ENCODE data around the gene POC1B.

DNA sequence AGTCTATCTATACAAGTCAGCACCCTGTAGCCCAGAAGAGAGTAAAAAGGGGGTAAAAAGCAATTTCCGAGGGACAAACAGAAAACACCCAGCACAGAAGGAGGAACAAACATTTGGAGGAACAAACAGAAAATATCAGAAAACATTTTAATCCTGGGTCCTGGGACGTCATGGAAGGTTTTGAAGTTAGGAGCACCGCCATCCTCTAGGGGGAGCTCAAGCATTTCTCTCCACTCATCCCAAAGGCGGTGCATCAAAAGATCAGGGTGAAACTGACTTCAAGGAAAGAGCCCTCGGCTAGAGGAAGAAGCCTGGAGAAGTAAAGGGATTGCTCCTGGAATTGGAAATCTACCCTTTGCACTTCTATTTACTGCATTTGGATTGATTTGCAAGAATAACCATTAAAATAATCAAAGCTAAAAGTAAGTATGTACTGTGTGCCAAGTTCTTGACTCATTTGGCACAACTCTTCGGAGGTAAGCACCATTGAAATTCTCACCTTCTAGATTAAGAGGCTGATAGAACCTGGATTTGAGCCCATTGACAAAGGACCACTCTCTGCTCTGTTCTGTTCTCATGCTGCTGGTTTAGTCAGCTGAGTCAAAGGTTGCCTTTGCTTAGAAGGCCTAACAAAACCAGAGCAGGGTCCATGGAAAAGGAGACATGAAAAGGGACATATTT, 17.2 kb upstream of the POC1B start:
- TF ChIP-seq, protein P1, sequence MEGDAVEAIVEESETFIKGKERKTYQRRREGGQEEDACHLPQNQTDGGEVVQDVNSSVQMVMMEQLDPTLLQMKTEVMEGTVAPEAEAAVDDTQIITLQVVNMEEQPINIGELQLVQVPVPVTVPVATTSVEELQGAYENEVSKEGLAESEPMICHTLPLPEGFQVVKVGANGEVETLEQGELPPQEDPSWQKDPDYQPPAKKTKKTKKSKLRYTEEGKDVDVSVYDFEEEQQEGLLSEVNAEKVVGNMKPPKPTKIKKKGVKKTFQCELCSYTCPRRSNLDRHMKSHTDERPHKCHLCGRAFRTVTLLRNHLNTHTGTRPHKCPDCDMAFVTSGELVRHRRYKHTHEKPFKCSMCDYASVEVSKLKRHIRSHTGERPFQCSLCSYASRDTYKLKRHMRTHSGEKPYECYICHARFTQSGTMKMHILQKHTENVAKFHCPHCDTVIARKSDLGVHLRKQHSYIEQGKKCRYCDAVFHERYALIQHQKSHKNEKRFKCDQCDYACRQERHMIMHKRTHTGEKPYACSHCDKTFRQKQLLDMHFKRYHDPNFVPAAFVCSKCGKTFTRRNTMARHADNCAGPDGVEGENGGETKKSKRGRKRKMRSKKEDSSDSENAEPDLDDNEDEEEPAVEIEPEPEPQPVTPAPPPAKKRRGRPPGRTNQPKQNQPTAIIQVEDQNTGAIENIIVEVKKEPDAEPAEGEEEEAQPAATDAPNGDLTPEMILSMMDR (IDR thresholded peaks at IDR 0.05): peak; percentile 36 to 90 (median 81)
- TF ChIP-seq POLR2A (IDR thresholded peaks at IDR 0.05): no peak
